Lower leg skin (tissue), 4 donors: ENCODE data around the gene PDCD6IP. TPM values are rescaled to one million over a fixed set of nuclear protein-coding genes. Genes with fewer than 3 reads are reported as not detected.
"Not testable (repeated sequence)": the region's sequence is repeated elsewhere in the genome, so short reads cannot be mapped to it uniquely, and the experiment has no call there.

ENCODE experiments used
- DNase-seq, 2 donors: peaks; one replicate each; pipeline ENCODE4 v3.0.0-alpha.2; 2019; ENCODE audit warnings: low spot score in 2 of 2
- H3K4me3 ChIP-seq: fragments of 200-600 bp; sonication (generic); 2 replicates; pipeline ENCODE4 v1.5.1; 2017; ENCODE audit warnings: mild to moderate bottlenecking, low read depth; ENCODE audit not compliant: poor library complexity, severe bottlenecking
- CTCF ChIP-seq, 3 donors: fragments of 450-650 bp; IDR thresholded peaks; one replicate each; pipeline ENCODE4 v1.5.1; 2016; ENCODE audit warnings: antibody characterized with exemption in 3 of 3, mild to moderate bottlenecking in 3 of 3, moderate library complexity in 2 of 3
- POLR2A ChIP-seq, 2 donors: fragments of 450-650 bp; IDR thresholded peaks; one replicate each; pipeline ENCODE4 v1.6.1; 2016 to 2017; ENCODE audit warnings: antibody characterized with exemption in 2 of 2, mild to moderate bottlenecking in 1 of 2, moderate library complexity in 1 of 2
- WGBS, 2 donors: methylation state at CpG; one replicate each; pipeline ENCODE4 v1.1.5; 2018; 5-methylcytosine and 5-hydroxymethylcytosine counted together
- intact Hi-C: fragments of 100-400 bp; cut with DNase I; formaldehyde crosslinking; loops from one replicate; pipeline ENCODE4 v1.15.0; 2023; ENCODE audit warnings: low total_unique reads
- total RNA-seq, 4 donors: library from RNA; depleted of rRNA; stranded (reverse); fragments of >200 nt; gene quantifications; one replicate each; pipeline ENCODE4 v1.1.0, GENCODE V29; 2016

Gene PDCD6IP
- total RNA-seq, 4 donors from 2014 or later: 152 to 373 (median 269) TPM

DNA sequence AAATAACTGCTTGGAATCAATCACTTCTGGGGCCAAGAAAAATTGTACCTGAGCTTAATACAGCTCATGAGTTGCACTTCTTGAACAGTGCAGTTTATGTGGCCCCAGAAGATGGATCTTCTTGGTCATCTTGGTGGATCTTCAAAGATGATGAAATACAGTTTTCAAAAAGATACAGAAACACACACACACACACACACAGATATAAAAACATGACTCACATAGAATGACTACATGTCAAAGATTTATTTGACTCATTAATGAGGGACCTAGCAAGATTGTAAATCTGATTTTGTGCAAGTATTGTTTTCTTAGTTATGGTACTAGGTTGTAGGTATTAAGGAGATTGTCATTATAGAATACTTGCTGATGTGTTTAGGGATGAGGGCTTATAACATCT lies 32.6 kb downstream of the PDCD6IP start:
- no peak overlapping the region for H3K4me3 ChIP-seq
- intact Hi-C loops: no loop called here
- TF ChIP-seq POLR2A (IDR thresholded peaks at IDR 0.05) (no peak), CTCF (IDR thresholded peaks at IDR 0.05) (no peak)
- DNase-seq: no peak

- 96 to 97% methylated on average over 1 of the region's 1 CpG for WGBS, 2 donors
- no peak for DNase-seq
- TF ChIP-seq POLR2A (IDR thresholded peaks at IDR 0.05): no peak
- H3K4me3 ChIP-seq: no peak overlapping the region
- intact Hi-C loops: no loop called here
Observed at GRCh38 chr3:33833408-33834095, 35.1 kb downstream of the PDCD6IP start.

GRCh38 chr3:33834096-33834453 lies 35.6 kb downstream of the PDCD6IP start:
- DNase-seq: no peak
- TF ChIP-seq POLR2A (IDR thresholded peaks at IDR 0.05) (no peak), CTCF (IDR thresholded peaks at IDR 0.05) (no peak)
- H3K4me3 ChIP-seq: no peak overlapping the region
- intact Hi-C loops: no loop called here
- WGBS, 2 donors: 85 to 89% methylated on average over 3 of the region's 3 CpGs

DNA sequence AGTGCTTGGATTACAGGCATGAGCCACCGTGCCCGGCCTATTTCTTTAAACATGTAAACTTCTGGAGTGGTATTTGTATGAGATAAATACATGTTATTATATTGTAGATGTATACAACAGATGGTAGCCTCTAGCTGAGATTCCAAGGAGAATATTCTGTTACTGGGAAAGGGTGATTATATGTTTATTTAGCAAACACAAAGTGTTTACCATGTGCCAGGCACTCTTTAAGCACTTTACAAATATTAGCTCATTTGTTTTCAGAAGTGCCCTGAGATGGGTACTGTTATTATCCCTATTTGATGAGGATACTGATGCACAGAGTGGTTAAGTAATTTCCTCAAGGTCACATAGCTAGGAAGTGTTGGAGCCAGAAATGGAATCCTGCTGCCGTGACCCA lies 38.8 kb downstream of the PDCD6IP start:
- WGBS, 2 donors: 96 to 98% methylated on average over 3 of the region's 3 CpGs
- intact Hi-C loops, DNase-seq, H3K4me3 ChIP-seq: not testable (repeated sequence)

DNA sequence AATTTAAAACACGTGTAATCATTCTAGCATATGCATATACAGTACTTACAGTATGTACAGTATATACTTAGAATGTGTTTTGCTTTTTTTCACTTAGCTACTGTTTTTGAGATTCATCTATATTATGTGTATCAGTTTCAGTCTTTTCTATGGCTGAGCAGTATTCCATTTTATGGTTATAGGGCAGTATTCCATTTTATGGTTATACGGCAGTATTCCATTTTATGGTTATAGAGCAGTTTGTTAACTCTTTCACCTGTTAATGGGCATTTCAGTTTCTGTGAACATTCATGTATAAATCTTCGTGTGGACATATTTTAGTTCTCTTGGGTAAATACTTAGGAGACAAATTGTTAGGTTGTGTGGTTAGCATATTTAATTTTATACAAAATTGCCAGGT lies 40.9 kb downstream of the PDCD6IP start:
- 91 to 92% methylated on average over 3 of the region's 3 CpGs for WGBS, 2 donors
- intact Hi-C loops: no loop called here
- no peak for TF ChIP-seq CTCF (IDR thresholded peaks at IDR 0.05)
- no peak for TF ChIP-seq POLR2A (IDR thresholded peaks at IDR 0.05)

DNA sequence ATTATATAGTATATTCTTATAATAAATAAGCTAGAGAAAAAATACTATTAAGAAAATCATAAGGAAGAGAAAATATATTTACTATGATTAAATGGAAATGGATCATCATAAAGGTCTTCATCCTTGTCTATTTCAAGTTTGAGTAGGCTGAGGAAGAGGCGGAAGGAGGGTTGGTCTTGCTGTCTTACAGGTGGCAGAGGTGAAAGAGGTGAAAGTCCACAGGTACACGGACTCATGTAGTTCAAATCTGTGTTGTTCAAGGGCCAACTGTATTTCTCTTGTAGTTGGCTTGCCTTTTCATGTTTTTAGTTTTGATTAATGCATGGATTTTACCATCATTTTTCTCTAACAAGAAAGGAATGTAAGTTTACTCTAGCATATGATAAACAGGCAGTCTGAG lies 41.7 kb downstream of the PDCD6IP start:
- TF ChIP-seq POLR2A (IDR thresholded peaks at IDR 0.05) (no peak), CTCF (IDR thresholded peaks at IDR 0.05) (no peak)
- no peak overlapping the region for H3K4me3 ChIP-seq
- intact Hi-C loops: no loop called here
- no peak for DNase-seq
- 88 to 98% methylated on average over 2 of the region's 2 CpGs for WGBS, 2 donors

More for the DNA sequence above, 40.9 kb downstream of the PDCD6IP start:
- no peak for DNase-seq
- no peak overlapping the region for H3K4me3 ChIP-seq

DNA sequence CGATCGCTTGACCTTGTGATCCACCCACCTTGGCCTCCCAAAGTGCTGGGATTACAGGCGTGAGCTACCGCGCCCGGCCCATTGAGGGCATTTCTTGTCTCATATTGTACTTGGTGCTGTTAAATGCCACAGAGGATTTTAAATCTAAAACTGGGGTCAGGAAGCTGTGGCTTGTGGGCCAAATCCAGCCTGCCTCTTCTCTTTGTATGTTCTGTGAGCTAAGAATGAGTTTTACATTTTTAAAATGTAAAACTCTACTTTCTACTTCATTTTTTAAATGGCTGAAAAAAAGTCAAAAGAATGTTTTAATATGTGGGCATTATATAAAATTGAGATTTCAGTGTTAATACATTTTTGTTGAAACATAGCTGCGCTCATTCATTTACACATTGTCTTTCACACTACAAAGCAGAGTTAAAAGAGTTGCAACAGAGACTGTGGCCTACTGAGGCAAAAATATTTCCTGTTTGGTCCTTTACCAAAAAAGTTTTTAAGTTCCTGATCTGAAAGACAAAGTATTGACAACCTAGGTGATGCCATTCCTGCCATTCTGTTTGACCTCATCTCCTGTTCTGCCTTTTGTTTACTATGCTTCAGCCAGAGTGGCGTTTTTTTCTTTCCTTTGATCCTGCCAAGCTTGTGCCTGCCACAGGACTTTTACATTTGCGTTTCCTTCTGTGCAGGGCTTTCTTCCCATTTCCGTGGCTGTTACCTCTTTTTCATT lies 50.4 kb downstream of the PDCD6IP start:
- intact Hi-C loops: no loop called here
- WGBS, 2 donors: 90 to 91% methylated on average over 10 of the region's 10 CpGs
- TF ChIP-seq POLR2A (IDR thresholded peaks at IDR 0.05) (no peak), CTCF (IDR thresholded peaks at IDR 0.05) (no peak)
- no peak for DNase-seq
- H3K4me3 ChIP-seq: no peak overlapping the region

- DNase-seq, intact Hi-C loops, H3K4me3 ChIP-seq: not testable (repeated sequence)
- 76 to 78% methylated on average over 3 of the region's 3 CpGs for WGBS, 2 donors
Observed at GRCh38 chr3:33850599-33850998, 52.2 kb downstream of the PDCD6IP start.

DNA sequence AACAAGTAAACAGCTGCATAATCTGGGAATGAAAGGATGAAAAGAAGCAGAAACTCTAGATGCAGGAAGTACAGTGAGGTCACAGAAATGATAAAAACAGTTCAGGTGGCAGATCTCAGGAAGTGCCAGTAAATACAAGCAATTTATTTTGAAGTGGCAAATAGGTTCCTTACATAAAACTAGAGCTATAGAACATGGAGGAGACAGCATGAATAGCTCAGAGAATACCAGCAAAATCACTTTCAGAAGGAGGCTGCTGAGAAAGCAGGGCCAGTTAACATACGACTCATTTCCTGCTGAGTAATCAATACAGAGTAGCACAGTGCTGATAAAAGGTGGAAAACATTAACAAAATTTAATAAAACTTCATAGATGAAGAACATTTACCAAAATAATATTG lies 57.0 kb downstream of the PDCD6IP start:
- WGBS, 2 donors: 81 to 88% methylated on average over 1 of the region's 1 CpG
- H3K4me3 ChIP-seq, intact Hi-C loops, DNase-seq: not testable (repeated sequence)
